Stimulated activated CD4-positive, alpha-beta T cell treated with anti-CD3 and anti-CD28 coated beads, Interleukin-4, amount 100 ng/mL, for 48 hours (primary cell): ENCODE results near the gene IRX3.

Source experiments
- DNase-seq, 2 donors: peaks; one replicate each; pipeline ENCODE4 v3.0.0-alpha.2; 2020; ENCODE audit warnings: low read depth in 2 of 2

The IRX3 gene

DNA sequence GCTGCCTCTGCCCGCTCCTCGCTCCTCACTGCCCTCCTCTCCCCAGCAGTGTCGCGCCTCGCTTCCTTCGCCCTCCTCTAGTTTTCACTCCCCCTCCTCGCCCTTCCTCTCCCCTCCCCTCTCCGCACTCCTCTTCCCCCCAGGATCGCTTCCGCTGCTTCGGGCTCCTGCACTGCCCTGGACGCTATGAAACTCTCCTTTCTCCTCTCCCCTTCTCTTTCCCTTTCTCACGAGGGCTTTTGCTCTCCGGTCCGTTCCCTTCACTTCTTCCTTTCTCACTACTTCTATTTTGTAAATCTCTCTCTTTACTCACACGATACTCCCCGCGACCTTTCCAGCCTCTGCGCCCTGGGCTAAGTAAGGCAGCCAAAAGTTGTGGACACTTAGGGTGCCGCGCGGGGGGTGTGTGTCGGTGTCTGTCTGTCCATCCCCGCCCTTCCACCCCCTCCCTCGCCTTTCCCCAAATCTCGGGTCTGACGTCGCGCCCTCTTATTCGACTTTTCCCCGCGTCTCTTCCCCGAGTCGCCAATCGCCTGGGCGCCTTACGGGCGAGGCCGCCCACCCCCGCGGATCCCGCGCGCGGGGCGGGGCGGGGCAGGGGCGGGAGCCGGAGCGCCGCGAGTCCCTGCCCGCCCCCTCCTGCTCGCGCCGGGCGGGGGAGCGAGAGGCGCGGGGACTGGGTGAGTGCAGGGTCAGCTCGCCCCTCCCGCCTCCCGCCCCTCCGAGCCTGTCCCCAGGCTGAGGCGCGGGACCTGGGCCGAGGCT is at the start of gene IRX3:
Gene IRX3 (minus strand): TSS at position 422 of the 765 bp plus-strand sequence. CDS start 737 bp downstream, outside the sequence.
- DNase-seq = no peak

DNA sequence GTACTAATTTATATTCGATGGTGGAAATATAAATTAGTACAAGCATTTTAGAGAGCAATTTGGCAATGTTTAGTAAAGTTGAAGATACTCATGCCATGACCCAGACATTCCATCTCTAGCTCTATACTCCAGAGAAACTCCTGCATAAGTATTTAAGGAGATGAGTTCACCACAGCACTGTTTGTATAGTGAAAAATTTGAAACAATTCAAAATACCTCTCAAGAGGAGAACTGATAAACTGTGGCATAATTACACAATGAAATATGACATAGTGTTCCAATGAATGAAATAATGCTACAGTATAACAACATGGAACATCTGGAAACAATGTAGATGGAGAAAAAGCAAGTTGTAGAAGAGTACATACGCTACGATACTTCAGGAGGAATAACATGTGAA is 48.6 kb upstream of the IRX3 start:
- DNase-seq = no peak

DNA sequence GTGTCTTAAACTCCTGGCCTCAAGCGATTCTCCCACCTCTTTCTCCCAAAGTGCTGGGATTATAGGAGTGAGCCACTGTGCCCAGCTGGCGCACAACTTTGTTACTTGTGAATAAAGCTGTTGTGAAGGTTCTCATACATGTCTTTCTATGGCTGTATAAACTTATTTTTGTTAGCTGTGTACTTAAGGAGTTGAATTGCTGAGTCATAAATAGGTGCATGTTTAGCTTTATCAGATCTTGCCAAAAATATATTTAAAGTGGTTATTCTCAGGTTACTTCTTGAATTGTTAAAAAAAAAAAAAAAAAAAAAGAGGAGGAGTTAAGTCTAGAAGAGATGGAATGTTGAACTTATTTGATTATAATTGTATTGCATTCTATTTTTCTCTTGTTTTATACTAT is 47.6 kb upstream of the IRX3 start:
- DNase-seq = no peak

DNA sequence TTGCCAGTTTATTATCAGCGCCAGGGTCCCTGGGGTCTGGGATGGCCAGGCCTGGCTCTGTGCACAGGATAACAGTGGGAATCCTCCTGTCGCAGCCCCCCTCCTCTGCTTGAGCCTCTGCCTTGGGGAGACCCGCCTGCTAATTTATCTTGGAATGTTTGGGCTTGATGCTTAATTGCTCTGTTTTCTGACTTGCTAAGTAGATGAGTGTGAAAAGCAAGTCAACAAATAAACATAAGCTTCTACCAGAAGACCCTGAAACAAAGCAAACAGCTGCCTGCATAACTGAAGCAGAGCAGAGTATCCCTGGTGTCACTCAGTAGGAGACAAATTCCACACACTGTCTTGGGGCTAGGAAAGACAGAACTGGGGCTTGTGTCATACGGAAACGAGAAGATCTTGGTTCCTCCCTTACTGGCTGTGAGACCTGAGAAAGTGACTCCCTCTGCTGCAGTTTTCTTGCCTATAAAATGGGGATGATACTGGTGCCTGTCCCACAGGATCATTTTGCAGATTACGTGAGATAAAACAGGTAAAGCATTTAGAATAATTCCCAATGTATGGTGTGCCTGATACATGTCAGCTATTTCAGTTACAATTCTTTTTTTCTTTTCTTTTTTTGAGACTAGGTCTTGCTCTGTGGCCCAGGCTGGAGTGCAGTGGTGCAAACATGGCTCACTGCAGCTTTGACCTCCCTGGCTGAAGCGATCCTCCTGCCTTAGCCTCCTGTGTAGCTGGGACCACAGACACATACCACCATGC is 44.8 kb upstream of the IRX3 start:
- DNase-seq = no peak

DNA sequence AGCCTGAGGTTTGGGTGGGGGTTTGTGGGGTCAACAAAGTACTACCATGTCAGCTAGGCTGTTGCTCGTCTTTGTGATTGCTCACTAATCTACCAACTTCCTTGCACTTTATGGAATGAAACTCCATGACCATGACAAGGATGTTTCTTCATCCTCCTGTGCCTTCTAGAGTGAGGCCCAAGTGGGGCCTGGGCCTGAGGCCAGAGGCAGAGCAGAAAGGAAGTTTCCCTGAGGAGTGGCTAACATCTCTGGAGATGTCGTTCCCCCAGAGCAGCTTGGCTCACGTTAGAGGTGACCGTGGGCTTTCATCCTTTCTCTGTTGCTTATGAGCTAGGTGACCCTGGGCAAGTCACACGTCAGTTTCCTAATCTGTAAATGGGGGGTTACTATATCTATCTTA is 41.0 kb upstream of the IRX3 start:
- no peak for DNase-seq

DNA sequence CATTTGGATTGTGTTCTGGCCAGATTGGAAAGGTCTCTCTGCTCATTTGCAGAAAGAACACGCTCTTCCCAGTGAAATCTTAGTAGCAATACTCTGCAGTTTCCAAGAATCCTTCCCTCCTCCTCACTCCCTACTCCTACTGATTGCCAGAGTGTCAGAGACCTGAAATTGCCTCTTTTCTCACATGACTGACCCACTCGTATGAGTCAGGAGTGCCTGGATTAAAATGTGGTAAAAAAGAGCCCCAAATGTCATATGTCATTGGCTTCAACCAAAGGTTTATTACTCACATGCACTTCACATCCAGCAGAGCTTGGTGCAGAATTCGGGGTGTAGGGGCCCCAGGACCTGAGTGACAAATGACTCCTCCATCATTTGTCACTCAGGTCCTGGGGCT is 39.7 kb upstream of the IRX3 start:
- no peak for DNase-seq

DNA sequence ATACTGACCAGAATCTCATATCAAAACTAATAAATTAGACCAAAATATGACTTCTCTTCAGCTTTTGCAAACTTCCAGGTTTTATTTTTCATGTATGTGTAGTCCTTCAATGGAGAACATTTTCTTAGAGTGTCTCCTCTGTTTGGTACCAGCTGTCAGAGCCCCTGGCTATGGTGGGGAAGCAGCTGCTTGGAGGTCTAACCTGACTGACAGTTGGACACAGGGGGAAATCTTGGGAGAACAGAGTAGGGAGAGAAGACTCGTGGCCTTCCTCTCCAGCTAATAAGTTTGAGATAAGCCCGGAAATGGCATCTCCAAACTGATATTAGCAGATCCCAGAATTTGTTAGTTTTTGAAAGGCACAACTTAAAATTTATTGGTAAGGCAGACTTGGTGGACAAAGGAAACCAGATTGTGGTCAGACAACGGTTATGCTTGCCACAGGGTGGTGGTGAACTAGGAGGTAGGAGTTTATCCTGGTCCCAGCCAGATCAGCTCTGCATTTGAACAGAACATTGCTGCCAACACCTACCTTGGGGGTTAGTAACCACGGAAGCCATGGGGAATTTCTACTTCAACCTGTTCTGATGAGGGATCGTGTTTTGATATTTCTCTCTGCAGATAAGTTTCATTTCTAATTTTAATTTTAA is 39.2 kb upstream of the IRX3 start:
- no peak for DNase-seq

DNA sequence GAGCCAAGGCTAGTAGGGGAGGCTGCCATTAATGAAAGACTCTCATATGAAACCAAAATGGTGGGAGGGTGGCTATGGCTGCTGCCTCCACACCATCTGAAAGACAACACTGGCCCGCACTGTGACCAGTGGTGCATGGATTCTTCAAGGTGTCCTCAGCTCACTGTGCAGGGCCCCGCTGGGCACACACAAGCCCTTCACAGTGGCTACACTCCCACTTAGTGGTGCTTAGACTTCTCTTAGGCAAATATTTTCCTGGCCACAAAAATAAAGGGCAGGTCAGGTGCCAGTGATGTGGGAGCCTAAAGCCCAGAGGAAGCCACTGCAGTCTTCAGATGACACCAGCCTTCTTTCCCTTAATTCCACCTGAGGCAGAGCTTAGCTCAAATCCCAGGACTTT is 38.1 kb upstream of the IRX3 start:
- DNase-seq = no peak

DNA sequence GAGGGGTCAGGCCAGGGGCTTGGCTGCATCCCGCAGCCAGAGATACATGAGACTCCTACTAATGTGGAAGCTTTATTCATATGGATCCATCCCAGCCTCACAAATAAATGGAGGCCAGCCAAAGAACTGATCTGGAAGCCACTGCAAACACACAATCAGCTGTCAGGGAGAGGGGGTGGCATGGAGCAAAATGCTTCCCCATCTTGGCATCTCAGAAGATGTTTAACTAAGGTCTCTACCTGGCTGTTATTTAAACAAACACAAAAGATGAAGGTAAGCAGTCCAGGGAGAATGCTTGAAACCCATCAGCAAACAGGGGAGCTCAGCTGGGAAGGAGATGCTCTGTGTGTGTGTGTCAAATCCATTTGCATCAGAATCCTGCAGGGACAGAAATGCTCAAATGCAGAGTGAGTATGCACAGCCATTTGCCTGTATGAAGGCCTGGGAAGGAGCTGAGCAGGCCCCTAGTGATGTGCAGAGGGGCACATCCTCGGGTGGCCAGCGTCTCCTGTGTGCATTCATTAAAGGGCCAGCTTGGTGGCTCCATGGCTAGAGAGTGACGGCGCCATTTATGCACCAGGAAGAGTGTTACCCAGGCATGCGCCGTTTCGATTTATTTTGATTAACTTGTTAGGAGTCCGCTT is 34.2 kb upstream of the IRX3 start:
- no peak for DNase-seq

DNA sequence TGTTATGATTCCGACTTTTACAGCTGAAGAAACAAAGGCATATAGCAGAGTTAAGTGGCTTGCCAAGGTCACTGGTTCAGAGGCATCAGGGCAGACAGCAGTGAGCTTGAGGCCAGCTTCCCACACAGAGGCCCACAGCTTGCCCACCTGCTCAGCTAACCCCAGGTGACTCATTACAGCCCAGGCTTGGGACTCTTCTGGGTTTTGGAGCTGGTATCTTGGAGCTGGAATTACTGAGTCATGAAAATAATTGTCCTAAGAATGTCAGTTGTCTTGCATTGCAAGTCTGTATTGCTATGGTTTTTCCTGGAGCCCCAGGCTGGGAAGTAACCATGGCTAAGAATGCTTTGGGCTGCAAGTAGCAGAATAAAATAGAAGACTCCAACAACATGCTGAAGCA is 32.4 kb upstream of the IRX3 start:
- DNase-seq = no peak

DNA sequence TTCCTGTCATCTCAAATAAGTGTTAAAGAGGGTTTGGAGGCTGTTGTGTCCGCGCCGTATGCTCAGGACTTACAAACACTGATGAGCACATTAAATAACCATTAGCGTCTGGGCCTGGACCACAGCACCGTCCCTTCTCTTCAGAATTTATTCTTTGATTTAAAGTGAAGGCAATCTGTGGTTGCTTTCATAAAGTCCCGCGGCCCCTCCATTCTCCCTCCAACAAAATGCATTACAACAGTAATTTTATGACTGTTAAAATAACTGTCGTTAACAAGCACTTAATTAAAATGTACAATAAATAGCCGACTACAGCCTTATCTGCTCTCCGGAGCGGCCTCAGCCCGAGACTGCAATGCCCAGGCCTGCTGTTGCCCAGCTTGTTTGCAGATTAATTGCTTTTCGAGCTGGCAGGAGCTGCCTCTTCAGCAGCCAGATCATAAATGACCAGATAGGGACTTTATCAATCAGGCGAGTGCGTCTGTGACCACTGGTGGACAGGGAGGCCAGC is 30.6 kb upstream of the IRX3 start:
- DNase-seq = no peak

DNA sequence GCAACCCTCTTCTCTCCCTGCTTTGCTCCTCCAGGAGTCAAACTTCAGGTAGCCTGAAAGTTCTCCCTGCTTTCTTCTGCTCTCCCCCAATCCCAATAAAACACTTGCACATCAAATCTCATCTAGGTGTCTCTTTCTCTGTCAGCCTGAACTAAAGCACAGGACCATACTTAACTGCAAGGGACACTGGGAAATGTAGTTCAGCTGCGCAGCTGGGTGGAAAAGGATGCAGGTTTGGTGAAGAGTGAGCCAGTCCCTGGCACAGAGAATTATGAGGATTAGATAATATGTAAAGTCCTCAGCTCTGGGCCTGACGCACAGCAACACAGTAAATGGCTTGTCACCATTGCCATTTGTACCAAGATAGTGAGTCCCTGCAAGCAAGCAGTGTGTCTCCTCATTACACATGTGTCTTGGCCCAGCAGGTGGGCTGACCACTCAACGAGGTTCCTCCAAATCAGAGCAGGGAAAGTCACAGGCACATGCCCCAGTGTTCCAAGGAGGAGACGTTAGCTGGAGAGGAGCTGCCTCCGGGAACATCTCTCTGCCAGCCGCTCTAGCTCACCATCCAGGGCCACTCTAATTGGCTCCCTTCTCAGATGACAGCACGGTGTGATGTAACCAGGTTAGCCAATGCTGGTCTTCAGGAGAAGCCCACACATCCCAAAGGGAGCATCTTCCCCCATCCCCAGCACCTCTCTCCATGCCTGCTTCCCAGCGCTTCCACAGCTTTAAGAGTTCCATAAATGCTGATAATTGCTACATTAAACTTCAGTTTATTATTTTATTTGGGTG is 29.7 kb upstream of the IRX3 start:
- DNase-seq = no peak

DNA sequence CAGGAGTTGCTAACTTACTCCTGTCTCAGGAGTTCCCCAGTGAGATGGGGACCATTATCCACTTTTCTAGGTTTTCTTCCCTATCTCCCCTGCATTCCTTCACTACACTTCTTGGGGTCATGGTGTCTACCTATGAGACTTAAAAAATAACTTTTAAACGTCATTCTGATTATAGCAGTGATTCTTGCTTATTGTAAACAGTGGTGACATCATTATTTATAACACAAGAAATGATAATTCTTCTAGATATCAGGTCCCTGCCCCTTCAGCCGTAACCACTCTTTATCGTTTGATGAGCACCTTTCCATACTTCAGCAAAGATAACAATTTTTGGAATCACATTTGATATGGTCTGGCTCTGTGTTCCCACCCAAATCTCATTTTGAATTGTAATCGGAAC is 27.2 kb upstream of the IRX3 start:
- DNase-seq = no peak

DNA sequence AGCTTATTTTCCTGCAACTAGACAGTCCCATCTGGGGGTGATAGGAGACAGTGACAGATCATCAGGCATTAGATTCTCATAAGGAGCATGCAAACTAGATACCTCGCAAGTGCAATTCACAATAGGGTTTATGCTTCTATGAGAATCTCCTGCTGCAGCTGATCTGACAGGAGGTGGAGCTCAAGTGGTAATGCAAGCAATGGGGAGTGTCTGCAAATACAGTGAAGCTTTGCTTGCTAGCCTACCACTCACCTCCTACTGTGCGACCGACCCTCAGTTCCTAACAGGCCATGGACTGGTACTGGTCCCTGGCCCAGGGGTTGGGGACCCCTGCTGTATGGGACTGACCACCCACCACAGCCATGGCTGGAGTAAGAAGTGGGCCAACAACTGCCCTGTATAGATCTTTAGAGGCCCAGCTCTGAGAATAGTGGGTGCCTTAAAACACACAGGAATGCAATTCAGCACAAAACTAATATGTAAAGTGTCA is 26.0 kb upstream of the IRX3 start:
- no peak for DNase-seq

DNA sequence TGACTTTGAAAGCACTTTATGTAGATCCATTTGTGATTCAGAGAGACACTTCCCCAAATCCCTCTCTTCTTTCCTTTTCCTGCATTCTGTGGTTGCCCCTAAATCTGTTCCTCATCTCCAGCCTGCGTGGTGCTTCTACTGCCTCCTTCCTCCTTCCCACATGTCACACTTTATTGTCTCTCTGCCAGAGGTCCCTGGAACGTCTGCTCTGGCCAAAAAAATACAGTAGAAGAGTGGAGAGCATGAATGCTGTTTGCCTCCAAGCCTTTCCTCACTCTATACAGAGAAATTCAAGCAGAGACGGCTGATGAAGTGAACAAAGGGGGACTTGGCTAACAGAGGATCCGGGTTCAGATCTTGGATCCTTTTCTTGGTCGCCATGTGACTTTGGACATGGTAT is 22.8 kb upstream of the IRX3 start:
- no peak for DNase-seq

DNA sequence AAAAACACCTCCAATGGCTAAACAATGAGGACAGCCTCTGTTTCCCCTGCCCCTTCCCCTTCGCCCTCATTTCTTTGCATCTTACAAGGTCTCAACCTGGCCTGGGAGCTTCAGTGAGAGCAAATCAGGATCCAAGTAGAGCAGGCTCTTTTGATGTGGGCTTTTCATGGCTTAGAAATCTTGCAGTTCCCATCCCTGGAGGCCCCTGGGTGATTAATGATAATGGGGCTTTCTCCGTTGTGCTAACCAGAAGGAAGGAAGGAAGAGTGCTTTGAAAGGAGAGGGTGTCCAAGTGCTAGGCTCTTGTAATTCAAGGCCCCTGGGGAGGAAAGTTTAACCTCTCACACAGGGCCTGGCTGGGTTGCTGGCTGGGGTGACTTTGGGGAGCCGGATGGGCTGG is 18.5 kb upstream of the IRX3 start:
- DNase-seq = no peak

DNA sequence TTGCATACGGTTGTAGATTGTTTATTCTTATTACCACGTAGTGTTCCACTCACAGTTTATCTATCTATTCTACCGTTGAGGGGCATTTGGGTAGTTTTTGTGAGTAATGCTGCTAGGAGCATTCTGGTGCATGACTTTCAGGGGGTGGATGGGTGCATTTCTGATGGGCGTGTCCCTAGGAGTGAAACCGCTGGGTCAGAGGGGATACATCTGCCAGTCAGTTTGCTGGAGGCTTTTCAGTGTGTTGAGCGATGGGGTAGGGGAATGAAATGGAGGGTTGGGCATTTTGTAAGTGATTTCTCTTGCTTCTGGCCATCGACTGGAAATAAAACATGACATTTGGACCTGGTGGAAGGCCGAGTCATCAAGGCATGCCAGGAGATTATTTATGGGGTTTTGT is 17.0 kb upstream of the IRX3 start:
- DNase-seq = no peak

DNA sequence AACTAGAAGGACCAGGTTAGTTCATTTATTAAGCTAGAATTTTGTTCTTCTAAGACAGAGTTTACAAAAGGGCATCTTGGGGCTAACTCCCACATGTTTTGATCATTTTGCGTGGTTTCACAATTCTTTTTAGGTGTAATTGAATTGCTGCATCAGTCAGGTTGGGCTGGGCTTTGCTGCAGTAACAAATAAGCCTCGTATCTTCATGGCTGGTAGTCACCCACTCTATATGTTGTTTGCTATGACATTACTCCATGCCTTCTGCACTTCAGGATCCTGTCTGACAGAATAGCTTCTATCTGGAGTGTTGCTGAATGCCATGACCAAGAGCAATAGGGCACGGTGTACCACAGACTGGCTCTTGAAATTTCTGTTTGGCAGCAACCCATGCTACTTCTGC is 10.6 kb upstream of the IRX3 start:
- DNase-seq = no peak

DNA sequence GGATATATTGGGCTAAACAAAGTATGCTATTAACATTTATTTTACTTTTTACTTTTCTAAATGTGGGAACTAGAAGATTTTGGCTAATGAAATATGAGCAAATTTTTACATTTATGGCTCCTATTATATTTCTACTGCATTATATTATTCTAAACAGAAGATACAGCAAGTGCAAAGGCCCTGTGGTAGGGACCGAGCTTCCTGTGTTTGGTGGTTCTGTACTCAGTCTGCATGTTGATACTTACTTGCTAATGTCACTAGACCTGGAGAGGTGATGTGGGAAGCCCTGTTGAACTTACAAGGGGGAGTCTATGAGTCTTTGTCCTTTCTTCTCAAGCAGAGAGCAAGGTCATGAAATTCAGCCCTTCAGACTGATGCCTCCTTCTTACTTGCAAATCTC is 10.0 kb upstream of the IRX3 start:
- no peak for DNase-seq

DNA sequence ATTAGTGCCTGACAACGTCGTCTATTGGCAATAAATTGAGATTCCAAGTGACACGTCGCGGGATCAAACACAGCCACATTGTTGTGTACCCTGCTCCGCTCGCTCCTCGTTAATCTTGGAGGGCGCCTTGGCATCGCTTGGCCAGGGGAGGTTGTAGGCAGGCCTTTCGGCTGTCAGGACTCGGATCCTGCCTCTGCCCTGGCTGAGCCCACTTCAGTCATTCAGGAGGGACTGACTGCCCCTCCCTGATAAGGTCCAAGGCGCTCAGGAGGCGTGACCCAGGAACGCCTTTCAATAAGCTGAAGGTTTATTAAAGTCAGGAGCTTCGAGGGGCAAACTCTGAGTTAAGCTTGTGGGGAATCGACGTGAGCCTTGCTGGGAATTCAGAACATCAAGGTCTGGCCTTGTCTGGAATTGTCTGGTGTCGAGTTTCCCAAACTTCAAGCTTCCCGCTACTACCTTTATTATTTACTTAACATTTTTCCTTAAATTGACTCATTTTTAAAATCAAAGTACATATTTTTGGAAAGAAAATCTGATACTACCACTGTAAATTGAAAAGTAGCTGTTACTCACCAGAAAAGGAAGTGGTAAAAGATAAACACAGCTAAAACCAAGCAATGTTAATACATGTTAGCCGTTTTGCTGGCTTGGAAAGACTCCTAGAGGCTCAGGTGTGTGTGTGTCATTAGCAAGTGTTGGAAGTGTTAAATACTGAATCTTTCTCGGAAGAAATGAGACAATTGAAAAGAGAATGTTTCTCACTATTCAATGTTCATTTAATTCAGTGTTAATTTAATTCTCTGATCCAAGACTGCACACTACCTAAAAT is 5.3 kb upstream of the IRX3 start:
- no peak for DNase-seq
